RPMI8226 (cell line): ENCODE results near the gene HCN2.
A peak's percentile ranks its signal among the peaks of the same experiment; 100 is the strongest.
"Not testable (repeated sequence)": the region's sequence is repeated elsewhere in the genome, so short reads cannot be mapped to it uniquely, and the experiment has no call there.

Source experiments
- DNase-seq: peaks from one replicate; pipeline ENCODE4 v3.0.0-alpha.2; 2015

The HCN2 gene

DNA sequence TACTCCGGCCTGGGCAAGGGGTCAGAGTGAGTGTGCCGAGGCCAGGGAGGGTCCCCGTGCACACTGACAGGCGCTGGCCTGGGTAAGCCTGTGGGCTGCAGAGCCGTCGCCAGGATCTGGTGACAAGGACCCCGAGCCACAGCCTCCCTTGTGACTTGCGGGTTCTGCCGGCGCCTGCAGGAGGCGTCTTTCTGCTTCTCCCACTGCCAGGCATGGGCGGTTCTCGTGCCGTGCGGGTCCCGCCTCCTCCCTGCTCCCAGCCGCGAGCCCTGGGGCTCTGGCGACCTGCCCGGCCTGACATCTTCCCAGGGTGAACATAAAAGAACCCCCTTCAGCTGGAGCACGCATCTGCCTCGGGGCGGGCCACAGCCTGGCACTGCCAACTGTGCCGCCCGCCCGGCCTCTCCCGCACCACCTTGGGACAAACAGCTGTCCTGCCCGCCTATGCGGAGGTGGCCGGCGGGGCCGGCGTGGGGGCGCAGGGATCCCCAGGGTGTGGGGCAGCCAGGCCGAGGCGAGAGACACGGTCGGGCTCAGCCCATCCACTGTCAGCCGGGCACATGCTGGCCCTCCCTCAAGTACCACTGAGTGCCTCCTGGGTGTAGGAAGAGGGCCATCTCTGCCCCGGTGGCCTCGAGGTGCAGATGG lies 1.5 kb upstream of the HCN2 start:
- peak; percentile 92 for DNase-seq

DNA sequence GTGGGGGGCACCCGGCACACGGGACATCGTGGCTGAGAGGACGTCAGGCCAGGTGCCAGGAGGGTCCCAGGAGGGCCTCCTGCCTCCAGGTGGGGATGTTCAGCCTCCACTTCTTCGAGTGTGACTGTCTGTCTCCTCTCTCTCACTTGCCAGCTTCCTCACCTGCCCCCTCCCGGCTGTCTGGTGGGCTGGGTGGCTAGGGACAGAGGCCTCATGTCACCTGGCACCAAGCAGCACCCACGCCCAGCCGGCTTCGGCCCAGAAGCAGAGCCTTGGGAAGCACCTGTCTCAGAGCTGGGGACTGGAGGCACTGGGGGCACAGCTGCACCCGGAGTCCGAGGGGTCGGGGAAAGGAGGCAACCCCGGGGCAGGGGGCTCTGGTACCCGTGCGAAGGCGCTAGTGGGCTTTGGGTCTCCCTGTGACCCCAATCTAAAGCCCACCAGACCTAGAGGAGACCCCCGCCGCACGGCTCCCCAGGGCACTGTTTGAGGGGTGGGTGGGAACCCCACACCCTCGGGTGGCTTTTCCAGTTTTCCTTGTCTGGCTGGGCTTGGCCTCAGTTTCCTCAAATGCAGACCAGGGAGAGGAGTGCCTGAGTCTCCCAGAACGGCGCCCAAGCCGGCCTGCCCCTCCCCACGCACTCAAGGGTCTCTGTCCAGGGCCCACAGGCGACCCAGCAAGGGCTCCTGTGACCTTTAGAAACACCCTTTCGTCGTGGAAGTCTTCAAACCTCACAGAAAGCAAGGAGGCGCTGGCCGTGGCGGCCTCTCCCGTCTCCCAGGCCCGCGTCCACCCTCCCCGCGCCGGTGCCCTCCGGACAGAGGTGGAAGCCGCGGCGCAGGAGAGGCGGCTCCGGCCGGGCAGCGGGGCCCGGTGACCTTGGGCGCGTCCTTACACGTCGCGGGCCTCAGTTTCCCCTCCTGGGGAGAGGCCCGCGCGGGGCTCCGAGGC lies 664 bp upstream of the HCN2 start:
- DNase-seq = no peak

DNA sequence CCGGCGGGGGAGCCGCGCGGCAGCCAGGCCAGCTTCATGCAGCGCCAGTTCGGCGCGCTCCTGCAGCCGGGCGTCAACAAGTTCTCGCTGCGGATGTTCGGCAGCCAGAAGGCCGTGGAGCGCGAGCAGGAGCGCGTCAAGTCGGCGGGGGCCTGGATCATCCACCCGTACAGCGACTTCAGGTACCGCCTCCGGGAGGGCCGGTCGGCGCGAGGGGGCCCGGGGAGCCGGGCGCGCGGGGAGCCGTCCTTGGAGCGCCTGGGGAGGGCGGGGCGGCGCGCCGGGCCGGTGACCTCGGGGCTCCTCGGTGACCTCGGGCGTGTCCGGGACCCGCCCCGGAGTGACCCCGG lies 690 bp downstream of the HCN2 start:
- no peak for DNase-seq

DNA sequence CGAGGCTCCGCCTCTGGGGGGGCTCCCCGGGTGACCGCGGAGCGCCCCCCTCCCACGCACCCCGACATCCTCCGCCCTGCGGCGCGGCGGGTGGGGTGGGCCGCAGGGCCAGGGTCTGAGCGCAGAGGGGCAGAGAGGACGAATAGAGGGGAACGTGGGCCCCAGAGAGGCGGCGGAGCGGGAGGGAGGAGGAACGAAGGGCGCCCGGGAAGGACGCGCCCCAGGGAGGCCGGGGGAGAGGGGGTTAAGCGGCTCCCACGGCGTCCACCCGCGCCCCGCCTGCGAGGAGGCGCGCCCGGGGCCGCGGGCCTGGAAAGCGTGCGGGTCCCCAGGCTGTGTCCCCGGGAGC lies 1.0 kb downstream of the HCN2 start:
- DNase-seq = no peak

DNA sequence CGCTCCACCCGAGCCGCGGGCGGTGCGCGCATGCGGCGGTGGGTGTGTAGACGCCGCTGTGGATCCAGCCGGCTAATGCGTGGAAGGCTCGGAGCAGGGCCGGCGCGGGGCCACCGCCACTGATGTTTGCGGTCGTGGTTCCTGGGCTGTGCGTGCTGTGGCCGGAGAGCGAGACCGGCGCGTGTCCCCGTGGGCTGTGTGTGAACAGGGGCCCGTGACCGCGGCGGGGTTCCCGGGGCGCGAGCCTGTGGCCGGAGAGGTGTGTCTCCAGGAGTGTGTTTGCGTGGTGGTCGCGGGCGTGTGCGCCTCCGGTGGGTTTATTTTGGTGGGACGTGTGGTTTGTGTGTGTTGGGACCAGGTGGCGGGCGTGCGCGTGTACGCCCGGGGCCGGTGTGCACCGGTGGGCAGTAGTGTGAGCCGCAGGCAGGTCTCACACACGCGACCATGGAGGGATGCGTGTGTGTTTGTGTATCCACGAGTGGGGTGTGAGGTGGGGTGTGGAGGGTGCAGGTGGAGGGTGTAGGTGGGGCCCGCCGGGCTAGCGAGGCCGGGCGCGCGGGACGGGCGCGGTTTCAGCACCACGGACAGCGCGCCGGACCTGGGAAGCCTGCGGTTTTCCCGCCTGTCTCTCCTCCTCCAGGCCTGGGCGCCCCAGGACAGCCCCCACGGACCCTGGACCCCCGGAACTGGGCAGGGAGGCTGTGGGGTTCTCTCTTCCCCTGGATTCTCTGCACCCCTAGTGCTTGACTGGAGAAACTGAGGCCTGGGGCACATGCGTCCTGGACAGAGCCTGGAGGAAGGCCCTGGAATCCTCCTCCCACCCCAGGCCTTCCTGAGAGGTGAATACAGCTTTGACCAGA lies 1.6 kb downstream of the HCN2 start:
- DNase-seq = no peak

DNA sequence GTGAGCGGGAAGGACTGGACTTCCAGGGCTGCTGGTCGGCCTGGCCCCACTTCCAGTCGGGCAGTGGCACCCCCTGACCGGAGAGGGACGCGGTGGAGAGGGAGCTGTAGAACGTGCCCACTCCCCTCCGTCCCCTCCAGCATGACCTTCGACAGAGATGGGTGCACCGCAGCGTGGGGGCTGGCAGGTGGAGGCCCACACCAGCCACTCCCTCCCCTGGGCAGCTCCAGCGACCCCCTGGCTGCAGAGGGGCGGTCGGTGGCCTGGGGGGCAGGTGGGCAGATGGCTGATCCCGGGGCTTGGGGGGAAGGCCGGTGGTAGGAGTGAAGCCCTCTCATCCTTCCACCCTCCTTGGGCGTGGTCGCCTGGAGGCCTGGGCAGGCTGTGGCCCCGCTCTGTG lies 2.4 kb downstream of the HCN2 start:
- DNase-seq = no peak

DNA sequence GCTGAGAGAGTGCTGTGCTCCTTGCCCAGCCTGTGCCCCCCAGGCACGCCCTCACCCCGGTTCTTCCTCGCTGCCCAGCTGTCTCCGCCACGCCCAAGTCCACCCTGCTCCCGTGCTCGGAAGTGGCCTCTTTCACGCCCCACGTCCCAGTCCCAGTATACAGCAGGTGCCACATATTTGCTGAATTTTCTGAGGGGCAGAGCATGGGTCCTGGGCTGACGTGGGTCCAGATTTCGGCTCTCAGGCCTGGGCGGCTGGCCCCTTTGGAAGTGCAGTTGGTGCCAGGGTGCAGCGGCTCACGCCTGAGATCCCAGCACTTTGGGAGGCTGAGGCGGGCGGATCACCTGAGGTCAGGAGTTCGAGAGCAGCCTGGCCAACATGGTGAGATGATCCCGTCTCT lies 3.4 kb downstream of the HCN2 start:
- no peak for DNase-seq

DNA sequence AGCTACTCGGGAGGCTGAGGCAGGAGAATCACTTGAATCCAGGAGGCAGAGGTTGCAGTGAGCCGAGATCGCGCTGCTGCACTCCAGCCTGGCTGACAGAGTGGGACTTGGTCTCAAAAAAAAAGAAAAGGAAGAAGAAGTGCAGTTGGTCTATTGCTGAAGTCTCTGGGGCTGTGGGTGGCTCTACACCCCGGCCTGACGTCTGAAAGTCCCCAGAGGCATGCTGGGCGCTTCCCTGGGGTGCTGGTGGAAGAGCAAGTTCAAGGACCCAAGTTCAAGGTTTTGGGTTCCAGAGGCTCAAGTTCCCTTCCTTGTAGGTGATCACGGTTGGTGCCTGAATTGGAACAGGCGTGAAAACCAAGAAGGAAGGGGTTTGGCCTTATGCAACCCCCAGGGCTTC lies 3.8 kb downstream of the HCN2 start:
- no peak for DNase-seq

DNA sequence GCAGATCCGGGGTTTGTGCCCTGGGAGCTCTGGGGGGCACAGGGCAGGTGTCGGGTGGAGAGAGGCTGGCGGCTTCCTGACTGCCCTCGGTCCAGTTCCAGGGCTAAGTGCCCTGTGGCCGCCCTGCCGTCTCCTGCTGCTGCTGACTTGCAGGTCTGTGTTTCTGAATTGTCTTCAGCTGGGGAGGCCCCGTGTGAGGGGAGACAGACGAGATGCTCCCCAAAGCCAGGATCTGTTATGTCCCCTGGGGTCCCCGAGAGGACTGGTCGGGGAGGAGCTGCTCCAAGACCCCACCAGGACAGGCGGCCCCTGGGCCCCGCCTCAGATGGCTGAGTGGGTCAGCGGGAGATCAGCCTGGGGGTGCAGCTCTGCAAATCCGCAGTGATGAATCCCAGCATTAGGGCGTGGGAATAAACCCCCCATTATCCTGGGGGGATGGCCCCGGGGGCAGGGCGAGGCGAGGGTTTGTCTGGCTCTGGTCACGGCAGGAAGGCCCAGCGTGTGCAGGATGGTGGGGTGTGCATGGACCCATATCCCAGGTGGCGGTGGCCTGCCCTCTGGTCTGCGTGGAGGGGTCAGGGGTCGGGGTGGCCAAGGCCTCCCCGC lies 4.7 kb downstream of the HCN2 start:
- DNase-seq = no peak

DNA sequence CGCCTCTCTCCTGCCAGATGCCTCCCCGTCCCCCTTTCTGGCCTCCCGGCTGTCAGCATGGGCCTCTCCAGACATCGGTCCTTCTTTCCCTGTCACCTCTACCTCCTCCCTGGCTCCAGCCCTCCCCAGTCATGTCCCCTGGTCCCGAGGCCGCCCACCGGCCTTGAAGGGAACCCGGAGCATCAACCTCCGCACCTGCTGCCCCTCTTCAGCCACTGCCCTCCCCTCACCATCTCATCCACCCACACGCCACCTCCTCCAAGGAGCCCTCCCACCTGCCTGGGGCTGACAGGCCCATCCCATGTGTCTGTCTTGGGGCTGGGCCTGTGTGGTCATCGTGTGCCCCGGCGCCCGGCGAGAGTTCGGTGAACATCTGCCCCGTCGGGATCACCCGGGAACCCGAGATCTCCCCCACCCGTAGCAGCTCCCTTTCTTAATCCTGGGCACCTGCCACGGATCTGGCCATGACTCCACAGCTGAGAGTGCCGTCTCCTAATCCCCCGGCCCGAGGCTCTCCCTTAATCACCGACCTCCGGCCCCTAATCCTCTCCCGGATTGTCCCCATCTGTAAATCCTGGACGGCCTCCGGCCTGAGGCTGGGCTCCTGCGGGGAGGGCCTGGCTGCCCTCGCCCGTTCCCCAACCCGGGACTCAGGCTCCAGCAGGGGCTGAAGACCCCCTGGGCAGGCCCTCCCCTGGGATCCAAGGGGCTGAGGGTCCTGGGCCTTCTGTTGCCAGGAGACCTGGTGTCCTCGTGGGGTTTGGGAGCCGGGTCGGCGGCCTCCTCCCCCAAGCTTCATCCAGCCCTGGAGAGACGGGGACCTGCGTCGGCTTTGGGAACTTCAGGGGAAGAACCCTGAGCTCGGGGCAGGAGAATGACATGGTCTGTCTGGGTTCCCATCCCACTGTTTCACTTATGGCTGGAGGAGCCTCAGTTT lies 5.9 kb downstream of the HCN2 start:
- DNase-seq = no peak

DNA sequence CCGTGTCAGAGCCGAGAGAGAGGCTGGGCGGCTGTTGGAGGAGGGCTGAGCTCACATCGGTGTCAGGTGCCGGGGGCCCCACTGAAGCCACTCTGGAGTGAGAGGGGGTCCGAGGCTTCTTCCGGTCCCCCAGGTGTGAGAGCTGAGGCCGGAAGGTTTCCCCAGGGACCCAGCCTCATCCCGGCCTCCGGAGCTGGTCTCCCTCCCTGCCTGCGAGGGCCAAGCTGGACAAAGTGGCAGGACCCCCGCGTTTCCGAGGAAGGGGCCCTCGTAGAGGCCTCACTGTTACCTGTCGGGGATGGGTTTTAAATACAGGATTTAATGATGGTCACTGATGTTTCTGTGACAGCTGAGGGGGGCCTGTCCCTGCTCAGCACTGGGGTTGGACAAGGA lies 6.6 kb downstream of the HCN2 start:
- no peak for DNase-seq

DNA sequence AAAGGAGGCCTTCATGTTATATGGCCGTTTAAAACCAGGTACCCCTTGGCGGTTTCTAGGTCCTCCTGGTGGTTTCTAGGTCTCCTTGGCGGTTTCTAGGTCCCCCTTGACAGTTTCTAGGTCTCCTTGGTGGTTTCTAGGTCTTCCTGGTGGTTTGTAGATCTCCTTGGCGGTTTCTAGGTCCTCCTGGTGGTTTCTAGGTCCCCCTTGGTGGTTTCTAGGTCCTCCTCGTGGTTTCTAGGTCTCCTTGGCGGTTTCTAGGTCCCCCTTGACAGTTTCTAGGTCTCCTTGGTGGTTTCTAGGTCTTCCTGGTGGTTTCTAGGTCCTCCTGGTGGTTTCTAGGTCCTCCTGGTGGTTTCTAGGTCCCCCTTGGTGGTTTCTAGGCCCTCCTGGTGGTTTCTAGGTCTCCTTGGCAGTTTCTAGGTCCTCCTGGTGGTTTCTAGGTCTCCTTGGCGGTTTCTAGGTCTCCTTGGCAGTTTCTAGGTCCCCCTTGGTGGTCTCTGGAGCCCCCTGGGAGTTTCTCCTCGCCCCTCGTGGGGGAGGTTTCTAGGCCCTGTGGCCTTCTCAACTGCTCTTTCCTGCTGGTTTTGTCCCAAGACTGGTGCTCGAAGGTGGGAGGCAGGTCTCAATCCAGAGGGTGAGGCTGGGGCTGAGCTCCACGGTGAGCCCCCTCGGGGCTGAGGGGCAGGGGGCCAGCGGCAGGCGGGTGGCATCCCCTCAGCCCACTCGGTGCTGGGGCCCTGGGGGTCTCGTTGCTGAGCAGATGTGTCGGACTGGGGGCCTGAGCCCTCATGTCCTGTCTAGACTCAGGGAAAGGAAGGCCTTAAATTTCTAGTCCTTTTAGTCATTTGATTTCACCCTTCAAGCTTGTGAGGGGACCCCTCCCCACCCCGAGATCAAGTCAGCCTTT lies 8.0 kb downstream of the HCN2 start:
- no peak for DNase-seq

DNA sequence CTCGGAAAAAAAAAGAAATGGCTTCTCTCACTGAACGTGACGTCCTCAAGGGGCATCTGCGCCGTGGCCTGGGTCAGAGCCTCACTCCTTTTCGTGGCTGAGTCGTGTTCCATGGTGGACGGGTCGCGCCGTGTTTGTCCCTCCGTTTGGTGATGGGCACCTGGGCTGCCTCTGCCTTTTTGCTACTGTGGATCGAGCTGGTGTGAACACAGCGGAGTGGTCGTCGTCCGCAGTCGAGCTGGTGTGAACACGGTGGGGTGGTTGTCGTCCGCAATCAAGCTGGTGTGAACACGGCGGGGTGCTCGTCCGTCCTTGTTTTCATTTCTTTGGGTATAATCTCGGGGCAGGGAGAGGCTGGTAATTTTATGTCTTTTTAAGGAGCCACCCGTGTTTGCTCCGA lies 11.6 kb downstream of the HCN2 start:
- DNase-seq = no peak

DNA sequence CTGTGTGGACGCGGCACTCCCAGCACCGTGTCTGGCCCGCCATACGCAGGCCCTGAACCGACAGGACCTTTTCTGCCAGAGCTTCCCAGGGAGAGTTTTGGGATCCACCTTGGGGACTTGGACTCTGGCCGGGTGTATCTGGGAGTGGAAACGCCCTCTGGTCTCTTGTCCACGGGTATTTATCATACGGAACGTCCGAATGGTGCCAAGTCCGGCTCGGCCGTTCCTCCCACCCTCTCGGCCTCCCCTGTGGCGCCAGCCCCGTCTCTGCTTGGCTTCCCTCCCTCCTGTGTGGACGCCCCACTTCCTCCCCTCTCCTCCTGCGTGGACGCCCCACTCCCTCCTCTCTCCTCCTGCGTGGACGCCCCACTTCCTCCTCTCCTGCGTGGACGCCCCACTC lies 12.1 kb downstream of the HCN2 start:
- no peak for DNase-seq

DNA sequence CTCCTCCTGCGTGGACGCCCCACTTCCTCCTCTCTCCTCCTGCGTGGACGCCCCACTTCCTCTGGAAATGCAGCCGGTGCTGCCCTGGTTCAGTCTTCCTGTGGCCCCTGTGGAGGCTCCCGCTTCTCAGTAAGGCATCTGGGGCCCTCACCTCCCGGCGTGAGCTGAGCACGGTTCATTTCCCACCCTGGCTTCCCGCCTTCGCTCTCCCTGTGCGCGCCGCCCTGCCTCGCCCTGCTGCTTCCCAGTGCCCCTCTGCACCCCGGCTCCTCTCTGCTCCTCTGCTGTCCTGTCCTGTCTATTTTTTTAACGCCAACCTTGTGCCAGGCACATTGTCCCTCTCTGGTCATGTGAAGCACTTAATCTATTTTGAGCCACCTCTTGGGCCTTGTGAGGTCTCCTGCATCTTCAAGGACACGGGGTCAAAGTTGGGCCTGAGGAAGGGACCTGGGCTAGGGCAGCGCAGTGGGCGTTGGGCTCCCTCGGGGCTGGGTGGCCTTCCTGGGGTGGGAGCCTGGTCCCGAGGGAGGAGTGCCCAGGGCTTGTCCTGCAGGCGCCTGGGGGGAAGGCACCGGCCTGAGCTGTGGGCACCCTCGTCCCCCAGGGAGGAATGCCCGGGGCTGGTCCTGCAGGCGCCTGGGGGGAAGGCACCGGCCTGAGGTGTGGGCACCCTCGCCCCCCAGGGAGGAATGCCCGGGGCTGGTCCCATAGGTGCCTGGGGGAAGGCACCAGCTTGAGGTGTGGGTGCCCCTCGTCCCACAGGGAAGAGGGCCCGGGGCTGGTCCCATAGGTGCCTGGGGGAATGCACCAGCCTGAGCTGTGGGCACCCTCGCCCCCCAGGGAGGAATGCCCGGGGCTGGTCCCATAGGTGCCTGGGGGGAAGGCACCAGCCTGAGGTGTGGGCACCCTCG lies 13.0 kb downstream of the HCN2 start:
- DNase-seq = no peak

DNA sequence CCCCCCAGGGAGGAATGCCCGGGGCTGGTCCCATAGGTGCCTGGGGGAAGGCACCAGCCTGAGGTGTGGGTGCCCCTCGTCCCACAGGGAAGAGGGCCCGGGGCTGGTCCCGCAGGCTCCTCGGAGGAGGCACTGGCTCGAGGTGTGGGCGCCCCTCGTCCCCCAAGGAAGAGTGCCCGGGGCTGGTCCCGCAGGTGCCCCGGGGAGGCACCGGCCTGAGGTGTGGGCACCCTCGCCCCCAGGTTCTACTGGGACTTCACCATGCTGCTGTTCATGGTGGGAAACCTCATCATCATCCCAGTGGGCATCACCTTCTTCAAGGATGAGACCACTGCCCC lies 13.6 kb downstream of the HCN2 start:
- not testable (repeated sequence) for DNase-seq

DNA sequence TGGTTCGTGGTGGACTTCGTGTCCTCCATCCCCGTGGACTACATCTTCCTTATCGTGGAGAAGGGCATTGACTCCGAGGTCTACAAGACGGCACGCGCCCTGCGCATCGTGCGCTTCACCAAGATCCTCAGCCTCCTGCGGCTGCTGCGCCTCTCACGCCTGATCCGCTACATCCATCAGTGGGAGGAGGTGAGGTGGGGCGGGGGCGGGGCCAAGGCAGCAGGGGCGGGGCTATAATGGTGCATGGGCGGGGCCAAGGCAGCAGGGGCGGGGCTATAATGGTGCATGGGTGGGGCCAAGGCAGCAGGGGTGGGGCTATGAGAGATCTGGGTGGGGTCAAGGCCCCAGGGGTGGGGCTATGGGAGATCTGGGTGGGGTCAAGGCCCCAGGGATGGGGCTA lies 14.1 kb downstream of the HCN2 start:
- DNase-seq = not testable (repeated sequence)

DNA sequence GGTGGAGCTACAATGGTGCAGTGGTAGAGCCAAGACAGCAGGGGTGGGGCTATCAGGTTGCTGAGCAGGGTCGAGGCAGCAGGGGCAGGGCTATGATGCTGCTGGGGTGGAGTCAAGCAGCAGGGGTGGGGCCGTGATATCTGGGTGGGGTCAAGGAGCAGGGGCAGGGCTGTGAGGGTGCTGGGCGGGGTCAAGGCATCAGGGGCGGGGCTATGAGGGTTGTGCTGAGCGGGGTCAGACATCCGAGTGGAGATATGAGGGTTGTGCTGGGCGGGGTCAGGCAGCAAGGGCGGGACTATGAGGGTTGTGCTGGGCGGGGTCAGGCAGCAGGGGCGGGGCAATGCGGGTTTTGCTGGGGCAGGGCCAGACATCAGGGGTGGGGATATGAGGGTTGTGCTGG lies 14.7 kb downstream of the HCN2 start:
- DNase-seq = peak; percentile 60

DNA sequence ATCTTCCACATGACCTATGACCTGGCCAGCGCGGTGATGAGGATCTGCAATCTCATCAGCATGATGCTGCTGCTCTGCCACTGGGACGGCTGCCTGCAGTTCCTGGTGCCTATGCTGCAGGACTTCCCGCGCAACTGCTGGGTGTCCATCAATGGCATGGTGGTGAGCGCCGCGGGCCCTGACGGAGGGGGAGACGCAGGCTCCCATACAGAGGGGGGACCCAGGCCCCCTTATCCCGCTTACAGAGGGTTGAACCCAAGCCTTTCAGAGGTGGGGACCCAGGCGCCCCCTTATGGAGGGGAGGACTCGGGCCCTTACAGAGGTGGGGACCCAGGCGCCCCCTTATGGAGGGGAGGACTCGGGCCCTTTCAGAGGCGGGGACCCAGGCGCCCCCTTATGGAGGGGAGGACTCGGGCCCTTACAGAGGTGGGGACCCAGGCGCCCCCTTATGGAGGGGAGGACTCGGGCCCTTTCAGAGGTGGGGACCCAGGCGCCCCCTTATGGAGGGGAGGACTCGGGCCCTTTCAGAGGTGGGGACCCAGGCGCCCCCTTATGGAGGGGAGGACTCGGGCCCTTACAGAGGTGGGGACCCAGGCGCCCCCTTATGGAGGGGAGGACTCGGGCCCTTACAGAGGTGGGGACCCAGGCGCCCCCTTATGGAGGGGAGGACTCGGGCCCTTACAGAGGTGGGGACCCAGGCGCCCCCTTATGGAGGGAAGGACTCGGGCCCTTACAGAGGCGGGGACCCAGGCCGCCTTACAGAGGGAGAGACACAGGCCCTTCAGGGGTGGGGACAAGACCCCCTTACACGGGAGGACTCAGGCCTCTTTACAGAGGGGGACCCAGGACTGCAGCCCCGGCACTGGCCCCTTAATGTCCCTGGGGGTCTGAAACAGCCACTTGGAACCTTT lies 15.6 kb downstream of the HCN2 start:
- DNase-seq = peak; percentile 84
